Stimulated activated CD8-positive, alpha-beta memory T cell treated with anti-CD3 and anti-CD28 coated beads, Interleukin-15, amount 100 ng/mL, for 48 hours (primary cell): ENCODE results near the gene VEGFD.

Source experiments
- DNase-seq, 2 donors: peaks; one replicate each; pipeline ENCODE4 v3.0.0-alpha.2; 2020; ENCODE audit warnings: low read depth in 2 of 2

Gene VEGFD

DNA sequence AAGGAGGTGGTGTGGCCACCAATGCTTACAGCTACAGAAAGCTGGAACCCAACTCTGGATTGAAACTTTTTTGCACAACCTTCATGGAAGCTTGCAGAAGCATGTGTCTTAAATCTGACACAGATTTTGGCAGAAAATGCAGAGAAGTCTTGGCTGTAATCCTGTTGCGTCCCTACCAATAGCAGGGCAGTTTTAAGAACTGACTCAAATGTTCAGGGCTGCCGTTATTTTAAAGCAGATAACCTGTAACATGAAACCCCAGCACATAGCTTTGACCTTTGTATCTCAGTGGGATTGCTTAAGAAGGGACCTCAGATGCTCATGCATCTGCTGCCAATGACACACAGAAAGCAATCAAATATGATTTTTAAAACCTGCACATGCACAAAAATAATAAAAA is at the start of gene VEGFD:
Gene VEGFD, minus strand, starts transcription at position 110 of the 400 bp plus-strand sequence. CDS start 467 bp downstream, outside the sequence.
- DNase-seq: no peak

- DNase-seq: no peak
Measured at GRCh38 chrX:15430584-15430983, 46.4 kb upstream of the VEGFD start.

DNA sequence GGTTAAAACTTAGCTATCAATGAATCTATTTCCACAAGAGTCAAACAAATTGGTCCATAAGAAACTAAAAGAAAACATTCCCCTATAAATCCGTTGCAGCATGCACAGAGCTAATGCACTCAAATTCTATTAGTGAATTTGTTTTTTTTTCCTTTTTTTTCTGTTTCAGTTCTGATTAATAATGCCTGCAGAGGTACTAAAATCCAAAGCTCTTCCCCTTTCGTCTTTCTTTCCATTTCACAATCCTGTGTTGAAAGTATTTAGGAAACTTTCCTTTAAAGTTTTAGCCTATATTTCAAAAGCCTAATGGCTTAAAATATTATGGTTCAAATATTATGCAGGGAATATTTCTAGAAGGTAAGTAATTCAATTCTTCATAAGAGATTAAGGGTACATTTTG is 45.9 kb upstream of the VEGFD start:
- no peak for DNase-seq

DNA sequence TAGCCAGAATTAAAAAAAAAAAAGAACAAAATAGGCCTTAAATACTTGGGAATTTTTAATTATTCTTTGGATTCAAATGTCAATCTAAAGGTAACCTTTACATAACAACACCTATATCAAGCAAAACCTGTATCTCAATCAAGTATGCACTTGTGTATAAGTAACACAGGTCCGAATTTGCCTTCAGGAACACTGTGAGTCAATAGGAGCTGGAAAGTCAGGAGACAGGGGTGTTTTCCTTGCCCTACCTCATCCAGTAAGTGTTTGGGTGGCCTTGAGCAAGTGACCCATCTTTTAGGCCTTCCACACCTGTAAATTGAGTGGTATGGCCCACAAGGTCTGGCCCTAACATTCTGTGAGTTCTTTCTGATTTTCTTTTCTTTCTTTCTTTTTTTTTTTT is 40.8 kb upstream of the VEGFD start:
- no peak for DNase-seq

GRCh38 chrX:15418707-15419181 is 34.5 kb upstream of the VEGFD start:
- DNase-seq: no peak

DNA sequence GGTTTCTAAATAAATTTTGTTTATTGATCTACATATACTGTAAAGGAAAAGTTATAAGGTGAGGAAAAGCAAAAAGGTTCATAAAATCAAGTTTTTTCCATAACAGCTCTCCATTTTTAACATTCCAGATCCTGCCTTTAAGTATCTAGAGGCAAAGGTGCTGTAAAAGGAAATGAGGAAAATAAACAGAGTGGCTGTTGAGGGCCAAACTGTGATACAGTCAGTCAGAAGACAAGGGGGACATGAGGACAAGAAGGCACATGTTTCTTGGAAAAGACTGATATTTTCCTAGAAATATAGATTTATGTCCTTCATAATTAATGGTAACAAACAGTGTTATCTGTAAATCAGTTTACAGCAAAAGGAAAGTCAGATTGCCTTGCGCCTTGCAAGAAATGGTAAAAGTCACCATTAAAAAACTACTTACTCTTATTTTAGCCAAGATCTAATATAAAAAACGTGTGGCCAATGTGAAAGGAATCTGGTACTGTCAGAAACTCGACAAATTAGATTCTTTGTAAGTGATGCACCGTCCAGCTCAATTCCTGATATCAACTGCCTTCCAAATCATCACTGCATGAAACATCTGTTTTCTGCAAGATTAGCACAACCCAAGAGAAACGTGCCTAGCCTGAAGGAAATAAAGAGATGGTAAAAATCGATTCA is 34.0 kb upstream of the VEGFD start:
- no peak for DNase-seq

DNA sequence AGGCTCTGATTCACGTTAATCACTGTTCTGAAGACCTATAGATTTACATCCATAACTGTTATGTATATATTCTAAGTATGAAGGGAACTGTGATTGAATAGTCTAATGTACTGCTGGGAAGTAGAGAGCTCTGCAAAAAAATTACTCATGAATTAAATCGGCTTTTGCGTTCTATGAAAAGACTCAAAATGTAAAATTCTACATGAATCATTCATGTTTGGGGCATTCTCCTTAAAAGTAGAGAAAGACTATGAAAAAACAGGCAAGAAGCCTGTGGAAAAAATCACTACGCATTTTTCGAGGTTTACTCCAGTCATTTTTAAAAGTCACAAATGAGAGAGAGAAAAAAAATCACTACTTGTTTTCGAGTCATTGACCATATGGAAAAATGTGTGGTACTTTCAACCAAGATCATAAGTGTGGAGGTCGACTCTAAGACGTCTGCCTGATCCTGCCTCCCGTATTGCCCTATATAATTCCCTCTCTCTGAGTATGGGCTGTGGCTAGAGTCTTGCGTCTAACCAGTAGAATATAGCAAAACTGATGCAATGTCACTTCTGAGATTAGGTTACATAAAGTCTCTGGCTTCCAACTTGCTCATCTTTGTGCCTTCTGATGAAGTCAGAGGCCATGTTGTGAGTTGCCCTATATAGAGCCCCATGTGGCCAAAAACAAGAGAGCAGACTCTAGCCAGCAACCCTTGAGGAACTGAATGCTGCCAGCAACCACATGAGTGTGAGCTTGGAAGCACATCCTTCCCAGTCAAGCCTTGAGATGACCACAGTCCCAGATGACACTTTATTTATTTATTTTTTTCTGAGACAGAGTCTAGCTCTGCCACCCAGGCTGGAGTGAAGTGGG is 32.1 kb upstream of the VEGFD start:
- no peak for DNase-seq

GRCh38 chrX:15413101-15413500 is 28.9 kb upstream of the VEGFD start:
- no peak for DNase-seq

- no peak for DNase-seq
Measured at GRCh38 chrX:15410947-15411346, 26.7 kb upstream of the VEGFD start.

DNA sequence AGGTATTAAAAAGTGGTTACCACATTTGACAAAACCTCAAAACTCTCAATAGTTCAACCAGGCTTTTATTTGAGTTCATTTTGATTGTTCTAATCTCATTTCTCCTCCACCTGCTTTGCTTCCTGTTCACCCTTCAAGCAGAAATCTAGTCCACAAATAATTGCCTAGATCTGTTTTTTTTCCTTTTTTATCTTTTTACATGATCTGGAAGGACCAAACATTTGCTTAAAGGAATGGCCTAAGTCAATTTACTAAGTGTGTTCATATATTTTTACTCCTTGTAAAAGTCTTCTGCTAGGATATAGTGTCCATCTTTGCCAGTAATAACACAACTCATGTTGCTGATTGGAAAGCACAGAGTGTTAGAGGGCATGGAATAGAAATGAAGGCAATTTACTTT is 26.2 kb upstream of the VEGFD start:
- DNase-seq: no peak

- no peak for DNase-seq
Measured at GRCh38 chrX:15405846-15406245, 21.6 kb upstream of the VEGFD start.

DNA sequence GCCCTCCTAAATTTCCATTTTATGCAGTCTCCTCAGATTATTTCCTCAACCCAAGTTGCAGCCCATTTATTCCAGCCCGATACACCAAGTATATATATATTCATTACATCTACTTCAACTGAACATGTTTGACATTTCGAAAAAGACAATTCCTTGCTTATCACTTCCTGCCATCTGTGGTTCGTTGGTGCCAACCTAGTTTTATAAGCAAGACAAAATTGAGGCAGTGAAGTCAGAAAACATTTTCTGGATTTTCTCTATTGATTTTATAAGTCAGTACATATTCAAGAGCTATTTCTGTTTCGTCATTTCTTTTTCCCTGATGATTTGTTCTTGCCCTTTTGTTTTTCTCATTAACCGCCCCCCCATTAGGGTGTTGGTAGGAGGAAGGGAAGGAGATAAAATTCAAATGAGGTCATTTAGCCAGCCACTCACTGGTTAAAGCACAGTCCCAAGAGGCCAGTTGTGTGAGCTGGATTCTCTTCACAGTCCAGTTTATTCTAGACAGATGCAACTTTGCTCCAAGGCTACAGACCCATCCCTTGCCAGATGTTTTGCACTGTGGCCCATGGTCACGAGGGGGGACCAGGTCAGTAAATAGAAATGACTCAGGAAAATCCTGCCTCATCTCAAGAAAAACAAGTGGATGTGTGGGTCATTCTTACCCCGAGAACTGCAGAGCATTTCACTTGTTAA is 20.3 kb upstream of the VEGFD start:
- no peak for DNase-seq

GRCh38 chrX:15401378-15401777 is 17.2 kb upstream of the VEGFD start:
- DNase-seq: no peak

GRCh38 chrX:15399962-15400391 is 15.8 kb upstream of the VEGFD start:
- DNase-seq: no peak

- no peak for DNase-seq
Measured at GRCh38 chrX:15398874-15399273, 14.7 kb upstream of the VEGFD start.

GRCh38 chrX:15395789-15396188 is 11.6 kb upstream of the VEGFD start:
- DNase-seq: no peak

- no peak for DNase-seq
Measured at GRCh38 chrX:15391850-15392249, 7.6 kb upstream of the VEGFD start.

DNA sequence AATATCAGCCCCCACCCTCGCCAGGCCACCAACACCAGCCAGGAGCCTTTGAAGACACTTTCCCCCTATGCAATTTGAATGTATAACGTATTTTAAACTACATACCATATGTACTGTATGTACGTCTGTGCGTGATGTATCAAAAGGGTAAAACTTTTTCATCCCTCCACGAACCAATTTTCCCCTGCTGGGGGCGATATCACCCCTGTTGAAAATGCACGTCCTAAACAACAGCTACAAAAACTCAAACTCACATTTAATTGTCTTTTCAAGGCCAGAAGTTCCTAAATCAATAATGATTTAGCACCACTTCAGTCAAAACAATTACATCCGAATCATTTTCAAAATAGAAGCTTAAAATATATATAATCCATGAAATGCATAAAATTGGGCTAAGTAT is 1.4 kb downstream of the VEGFD start:
- no peak for DNase-seq

DNA sequence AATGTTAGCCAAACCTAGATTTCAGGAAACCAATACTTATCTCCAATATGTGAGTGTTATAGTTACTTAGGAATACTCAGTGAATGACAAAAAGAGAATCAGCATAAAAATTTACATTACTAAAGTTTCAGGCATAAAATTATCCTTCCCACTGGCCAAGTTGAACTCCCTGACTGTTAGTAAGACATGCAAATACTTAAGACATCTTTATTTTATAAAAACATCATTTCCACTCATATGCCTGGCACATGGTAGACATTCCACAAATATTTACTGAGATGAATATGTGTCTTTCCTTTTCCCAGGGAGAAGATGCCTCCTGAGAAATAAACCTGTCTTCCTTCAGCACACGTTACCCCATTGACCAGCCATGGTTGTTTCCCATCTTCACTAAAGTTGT is 7.3 kb downstream of the VEGFD start:
- no peak for DNase-seq

DNA sequence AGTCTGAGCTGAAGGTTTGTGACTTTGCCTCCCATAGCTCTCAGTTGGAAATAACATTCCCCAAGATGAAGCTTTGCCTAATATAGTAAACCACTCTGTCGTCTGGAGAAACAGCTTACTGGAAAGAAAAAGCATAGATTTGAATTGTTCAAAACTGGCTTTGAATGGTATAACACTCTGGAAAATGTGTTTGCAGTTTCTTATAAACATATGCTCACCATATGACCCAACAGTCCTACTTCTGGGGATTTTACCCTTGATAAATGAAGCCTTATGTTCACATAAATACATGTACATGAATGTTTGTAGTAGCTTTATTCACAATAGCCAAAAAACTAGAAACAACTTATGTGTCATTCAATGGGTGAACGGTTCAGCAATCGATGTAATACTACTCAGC is 10.2 kb downstream of the VEGFD start:
- no peak for DNase-seq

- no peak for DNase-seq
Measured at GRCh38 chrX:15366506-15367352, 17.5 kb downstream of the VEGFD start.

DNA sequence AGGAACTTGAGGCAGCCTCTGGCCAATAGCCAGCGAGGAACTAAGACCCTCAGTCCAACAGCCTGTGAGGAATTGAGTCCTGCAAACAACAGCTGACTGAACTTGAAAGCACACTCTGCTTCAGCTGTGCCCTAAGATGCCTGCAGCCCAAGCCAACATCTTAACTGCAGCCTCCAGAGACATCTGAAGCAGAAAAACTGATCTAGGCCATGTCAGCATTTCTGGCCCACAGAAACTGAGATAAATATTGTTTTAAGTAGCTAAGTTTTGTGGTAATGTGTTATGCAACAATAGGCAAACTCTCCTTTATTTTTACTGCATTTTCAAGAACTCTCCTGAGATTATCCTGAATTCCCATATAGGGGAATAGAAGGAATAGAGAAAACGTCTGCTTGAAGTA is 24.5 kb downstream of the VEGFD start:
- DNase-seq: no peak
